Thyroid gland (tissue), 4 donors: ENCODE results near the gene EIF3K. TPM values are rescaled to one million over a fixed set of nuclear protein-coding genes. Genes with fewer than 3 reads are reported as not detected.
A peak's percentile ranks its signal among the peaks of the same experiment; 100 is the strongest.
"Not testable (repeated sequence)": the region's sequence is repeated elsewhere in the genome, so short reads cannot be mapped to it uniquely, and the experiment has no call there.

Experiments
- DNase-seq, 2 donors: peaks; one replicate each; pipeline ENCODE4 v3.0.0-alpha.2; 2019
- H3K27ac ChIP-seq, 3 donors: fragments of 200-600 bp; sonication (generic); 1 replicate in 2 of 3; 2 replicates in 1 of 3; pipeline ENCODE4 v1.5.1; 2016 to 2019; ENCODE audit warnings: mild to moderate bottlenecking in 1 of 3, moderate library complexity in 1 of 3
- H3K27me3 ChIP-seq: fragments of 200-600 bp; sonication (generic); one replicate; pipeline ENCODE4 v1.5.1; 2019
- H3K36me3 ChIP-seq, 2 donors: fragments of 200-600 bp; sonication (generic); one replicate each; pipeline ENCODE4 v1.5.1; 2016 to 2019
- H3K4me1 ChIP-seq, 2 donors: fragments of 200-600 bp; sonication (generic); one replicate each; pipeline ENCODE4 v1.5.1; 2017 to 2019
- H3K4me3 ChIP-seq, 3 donors: fragments of 200-600 bp; sonication (generic); replicated peaks in 1 of 3; 1 replicate in 2 of 3; 2 replicates in 1 of 3; pipeline ENCODE4 v1.5.1; 2016; ENCODE audit warnings: mild to moderate bottlenecking in 1 of 3
- H3K9me3 ChIP-seq: fragments of 200-600 bp; sonication (generic); one replicate; pipeline ENCODE4 v1.5.1; 2017
- POLR2A ChIP-seq, 2 donors: fragments of 450-650 bp; IDR thresholded peaks; one replicate each; pipeline ENCODE4 v1.6.1; 2017; ENCODE audit warnings: antibody characterized with exemption in 2 of 2, mild to moderate bottlenecking in 2 of 2, moderate library complexity in 1 of 2
- WGBS, 2 donors: methylation state at CpG; one replicate each; pipeline ENCODE4 v1.1.5; 2017; 5-methylcytosine and 5-hydroxymethylcytosine counted together
- intact Hi-C: fragments of 100-400 bp; cut with DNase I; formaldehyde crosslinking; loops from one replicate; pipeline ENCODE4 v1.15.1; 2023
- total RNA-seq, 4 donors: library from RNA; depleted of rRNA; stranded (reverse); fragments of >200 nt; gene quantifications; one replicate each; pipeline ENCODE4 v1.2.3, GENCODE V29; 2016
- TF ChIP-seq, protein P1 (sequence below), 6 experiments: fragments of 200-600 bp in 3 of 6; fragments of 450-650 bp in 3 of 6; sonication (generic) in 3 of 6; IDR thresholded peaks; one replicate each; pipeline ENCODE4 v1.5.1; 2016 to 2019; ENCODE audit warnings: antibody characterized with exemption in 6 of 6, mild to moderate bottlenecking in 2 of 6, inconsistent platforms in 1 of 6, moderate library complexity in 1 of 6

The EIF3K gene, protein sequence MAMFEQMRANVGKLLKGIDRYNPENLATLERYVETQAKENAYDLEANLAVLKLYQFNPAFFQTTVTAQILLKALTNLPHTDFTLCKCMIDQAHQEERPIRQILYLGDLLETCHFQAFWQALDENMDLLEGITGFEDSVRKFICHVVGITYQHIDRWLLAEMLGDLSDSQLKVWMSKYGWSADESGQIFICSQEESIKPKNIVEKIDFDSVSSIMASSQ
- total RNA-seq, result 100 to 1,000 TPM; 205 to 504 (median 440) TPM

DNA sequence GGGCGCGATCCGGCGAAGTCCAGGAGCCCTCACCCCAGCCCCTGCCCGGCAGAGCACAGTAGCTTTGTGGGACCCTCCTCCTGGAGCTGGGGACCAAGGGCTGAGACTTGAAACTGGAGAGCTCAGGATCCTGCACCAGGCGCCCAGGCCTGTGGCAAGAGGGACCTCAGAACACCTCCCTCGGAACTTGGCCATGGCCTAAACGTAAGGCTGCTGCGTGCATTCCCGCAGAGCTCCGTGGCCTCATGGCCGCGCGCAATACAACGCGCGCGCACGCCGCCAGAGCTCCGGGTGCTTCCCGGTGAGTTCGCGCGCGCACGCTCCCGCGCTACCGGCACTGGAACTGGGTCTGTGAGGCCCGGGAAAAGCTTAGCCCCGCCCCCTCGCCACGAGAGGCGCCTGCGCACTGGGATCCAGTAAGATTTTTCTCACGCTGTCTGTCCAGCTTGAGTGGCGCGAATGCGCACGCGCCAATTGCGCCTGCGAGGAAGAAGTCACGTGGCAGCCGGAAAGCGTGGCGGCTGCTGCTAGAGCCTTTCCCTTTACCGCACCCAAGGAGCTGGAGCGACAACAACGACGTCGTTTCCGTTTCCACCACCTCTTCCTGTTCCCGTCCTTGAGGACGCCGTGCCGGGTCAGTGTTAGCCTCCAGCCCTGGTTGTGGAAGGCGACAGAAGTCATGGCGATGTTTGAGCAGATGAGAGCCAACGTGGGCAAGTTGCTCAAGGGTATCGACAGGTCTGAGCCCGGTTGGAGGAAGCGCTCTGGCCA is at the start of gene EIF3K:
Gene EIF3K, plus strand, starts transcription at position 599 of the 771 bp plus-strand sequence. Its CDS starts 81 bp downstream, at position 680.
- intact Hi-C loops, result no loop called here
- H3K4me1 ChIP-seq, result peaks cover 17% of the 10 kb centered on the region in 2 donors
- peaks cover 17 to 30% of the 10 kb centered on the region in 2 donors for H3K36me3 ChIP-seq
- peak; percentile 99 to 100 for DNase-seq
- H3K9me3 ChIP-seq, result no peaks in the 10 kb centered on the region
- WGBS, 2 donors, result 0 to 3% methylated on average over 8 to 55 of the region's 64 CpGs
- H3K27me3 ChIP-seq, result no peaks in the 10 kb centered on the region
- peak in 1 of 2 donors; percentile 72 for TF ChIP-seq POLR2A (IDR thresholded peaks at IDR 0.05)
- TF ChIP-seq, protein P1, sequence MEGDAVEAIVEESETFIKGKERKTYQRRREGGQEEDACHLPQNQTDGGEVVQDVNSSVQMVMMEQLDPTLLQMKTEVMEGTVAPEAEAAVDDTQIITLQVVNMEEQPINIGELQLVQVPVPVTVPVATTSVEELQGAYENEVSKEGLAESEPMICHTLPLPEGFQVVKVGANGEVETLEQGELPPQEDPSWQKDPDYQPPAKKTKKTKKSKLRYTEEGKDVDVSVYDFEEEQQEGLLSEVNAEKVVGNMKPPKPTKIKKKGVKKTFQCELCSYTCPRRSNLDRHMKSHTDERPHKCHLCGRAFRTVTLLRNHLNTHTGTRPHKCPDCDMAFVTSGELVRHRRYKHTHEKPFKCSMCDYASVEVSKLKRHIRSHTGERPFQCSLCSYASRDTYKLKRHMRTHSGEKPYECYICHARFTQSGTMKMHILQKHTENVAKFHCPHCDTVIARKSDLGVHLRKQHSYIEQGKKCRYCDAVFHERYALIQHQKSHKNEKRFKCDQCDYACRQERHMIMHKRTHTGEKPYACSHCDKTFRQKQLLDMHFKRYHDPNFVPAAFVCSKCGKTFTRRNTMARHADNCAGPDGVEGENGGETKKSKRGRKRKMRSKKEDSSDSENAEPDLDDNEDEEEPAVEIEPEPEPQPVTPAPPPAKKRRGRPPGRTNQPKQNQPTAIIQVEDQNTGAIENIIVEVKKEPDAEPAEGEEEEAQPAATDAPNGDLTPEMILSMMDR (IDR thresholded peaks at IDR 0.05), result peak in 1 of 6 experiments; percentile 19
- peak within 1 kb of the TSS; percentile 41 to 77 (median 68) for H3K27ac ChIP-seq
- H3K4me3 ChIP-seq, result peak within 1 kb of the TSS; percentile 93 to 97 (median 96)

DNA sequence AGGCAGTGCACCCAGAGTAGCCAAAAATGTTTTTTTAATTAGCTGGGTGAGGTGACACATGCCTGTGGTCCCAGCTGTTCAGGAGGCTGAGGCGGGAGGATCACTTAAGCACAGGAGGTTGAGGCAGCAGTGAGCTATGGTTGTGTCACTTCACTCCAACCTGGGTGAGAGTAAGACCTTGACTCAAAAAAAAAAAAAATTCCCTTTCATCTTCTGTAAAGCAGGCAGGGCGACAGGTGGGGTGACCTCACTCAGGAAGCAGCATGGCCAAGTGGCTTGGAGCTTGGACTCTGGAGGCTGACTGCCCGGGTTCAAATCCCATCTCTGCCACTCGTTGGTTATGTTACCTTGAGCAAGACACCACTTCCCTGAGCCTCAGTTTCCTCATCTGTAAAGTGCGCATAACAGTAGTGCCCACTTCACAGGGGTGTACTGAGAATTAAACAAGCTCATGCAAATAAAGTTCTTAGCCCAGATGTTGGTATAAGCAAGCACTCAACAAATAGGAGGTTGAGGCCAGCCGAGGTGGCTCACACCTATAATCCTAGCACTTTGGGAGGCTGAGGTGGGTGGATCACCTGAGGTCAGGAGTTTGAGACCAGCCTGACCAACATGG is 49.5 kb upstream of the EIF3K start:
- WGBS, 2 donors, result 80 to 89% methylated on average over 6 of the region's 6 CpGs
- intact Hi-C loops, result no loop called here

DNA sequence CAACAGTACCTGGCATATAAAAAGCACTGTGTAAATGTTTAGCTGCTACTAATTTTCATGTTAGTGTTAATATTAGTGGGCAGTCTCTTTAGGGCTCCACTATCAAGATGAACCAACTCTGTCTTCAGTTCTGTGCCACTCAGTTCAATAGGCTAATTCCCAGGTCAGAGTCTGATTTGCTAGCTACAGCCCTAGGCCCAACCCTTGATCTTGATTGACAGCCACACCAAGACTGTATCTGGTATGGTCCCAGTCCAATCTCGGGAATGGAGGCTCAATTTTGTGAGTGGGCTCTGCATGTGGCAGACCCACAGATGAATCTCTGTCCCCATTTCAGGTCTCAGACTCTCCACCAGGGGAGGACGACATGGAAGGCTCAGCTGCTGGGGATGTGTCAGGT is 47.3 kb upstream of the EIF3K start:
- Histone ChIP-seq H3K4me1 (no peaks in the 10 kb centered on the region), H3K9me3 (no peaks in the 10 kb centered on the region), H3K27me3 (no peaks in the 10 kb centered on the region), H3K4me3 (no peak overlapping the region), H3K36me3 (no peaks in the 10 kb centered on the region), H3K27ac (no peak overlapping the region)
- no peak for TF ChIP-seq POLR2A (IDR thresholded peaks at IDR 0.05)
- TF ChIP-seq, protein P1 (IDR thresholded peaks at IDR 0.05), result no peak
- no peak for DNase-seq
- intact Hi-C loops, result no loop called here
- 80 to 94% methylated on average over 2 of the region's 2 CpGs for WGBS, 2 donors

More for the DNA sequence above, 49.5 kb upstream of the EIF3K start:
- DNase-seq, result no peak
- H3K4me3 ChIP-seq, result no peak overlapping the region
- H3K27me3 ChIP-seq, result no peaks in the 10 kb centered on the region
- no peaks in the 10 kb centered on the region for H3K36me3 ChIP-seq
- H3K9me3 ChIP-seq, result no peaks in the 10 kb centered on the region
- TF ChIP-seq, protein P1 (IDR thresholded peaks at IDR 0.05), result no peak
- no peak for TF ChIP-seq POLR2A (IDR thresholded peaks at IDR 0.05)
- H3K4me1 ChIP-seq, result peaks cover 0 to 3% of the 10 kb centered on the region in 2 donors
- no peak overlapping the region for H3K27ac ChIP-seq

DNA sequence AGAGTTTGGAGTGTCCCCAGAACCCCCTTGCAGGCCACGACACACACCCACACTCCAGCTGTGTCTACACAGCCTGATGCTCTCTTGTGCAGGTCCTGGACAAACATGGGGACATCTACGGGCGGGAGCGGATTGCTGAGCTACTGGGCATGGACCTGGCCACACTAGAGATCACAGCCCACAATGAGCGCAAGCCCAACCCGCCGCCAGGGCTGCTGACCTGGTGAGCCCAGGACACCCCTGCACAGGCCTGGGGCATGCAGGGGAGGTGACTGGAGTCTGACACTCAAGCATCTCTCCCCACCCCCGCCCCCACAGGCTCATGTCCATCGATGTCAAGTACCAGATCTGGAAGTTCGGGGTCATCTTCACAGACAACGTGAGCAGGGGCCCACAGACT is 41.2 kb upstream of the EIF3K start:
- Histone ChIP-seq H3K27me3 (no peaks in the 10 kb centered on the region), H3K4me3 (no peak overlapping the region), H3K36me3 (no peaks in the 10 kb centered on the region), H3K27ac (no peak overlapping the region), H3K4me1 (no peaks in the 10 kb centered on the region), H3K9me3 (no peaks in the 10 kb centered on the region)
- intact Hi-C loops, result no loop called here
- TF ChIP-seq, protein P1 (IDR thresholded peaks at IDR 0.05), result no peak
- TF ChIP-seq POLR2A (IDR thresholded peaks at IDR 0.05), result no peak
- 87 to 90% methylated on average over 7 to 9 of the region's 11 CpGs for WGBS, 2 donors
- DNase-seq, result no peak

DNA sequence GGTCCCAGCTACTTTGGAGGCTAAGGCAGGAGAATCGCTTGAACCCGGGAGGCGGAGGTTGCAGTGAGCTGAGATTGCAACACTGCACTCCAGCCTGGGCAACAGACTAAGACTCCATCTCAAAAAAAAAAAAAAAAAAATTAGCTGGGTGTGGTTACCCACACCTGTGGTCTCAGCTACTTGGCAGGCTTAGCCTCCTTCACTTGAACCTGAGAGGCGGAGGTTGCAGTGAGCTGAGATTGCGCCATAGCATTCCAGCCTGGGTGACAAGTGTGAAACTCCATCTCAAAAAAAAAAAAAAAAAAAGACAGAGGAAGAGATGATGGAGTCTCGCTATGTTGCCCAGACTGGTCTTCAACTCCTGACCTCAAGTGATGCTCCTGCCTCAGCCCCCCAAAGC is 39.7 kb upstream of the EIF3K start:
- H3K36me3 ChIP-seq, H3K4me3 ChIP-seq, H3K4me1 ChIP-seq, H3K27ac ChIP-seq, H3K9me3 ChIP-seq, intact Hi-C loops, H3K27me3 ChIP-seq: not testable (repeated sequence)
- 47 to 57% methylated on average over 6 of the region's 6 CpGs for WGBS, 2 donors
- DNase-seq, result peak; percentile 37 to 40
